IPS-20b (cell line): ENCODE measurements around the gene SLPI.

ENCODE experiments used
- H3K27ac ChIP-seq: one replicate; pipeline ENCODE4 v1.5.1; 2013; ENCODE audit warnings: low read length
- H3K27me3 ChIP-seq: 2 replicates; pipeline ENCODE4 v1.6.1; 2013; ENCODE audit warnings: mild to moderate bottlenecking, low read length, inconsistent platforms; ENCODE audit not compliant: insufficient read depth
- H3K36me3 ChIP-seq: 2 replicates; pipeline ENCODE4 v1.6.1; 2013; ENCODE audit warnings: low read depth, mild to moderate bottlenecking, inconsistent platforms, low read length, moderate library complexity; ENCODE audit not compliant: insufficient read depth
- H3K4me1 ChIP-seq: 2 replicates; pipeline ENCODE4 v1.6.1; 2013; ENCODE audit warnings: mild to moderate bottlenecking, control low read depth, inconsistent platforms, low read length, moderate library complexity; ENCODE audit not compliant: insufficient read depth
- H3K4me3 ChIP-seq: 2 replicates; pipeline ENCODE4 v1.5.1; 2013; ENCODE audit warnings: mild to moderate bottlenecking, low read length, inconsistent platforms
- H3K9ac ChIP-seq: 2 replicates; pipeline ENCODE4 v1.6.1; 2013; ENCODE audit warnings: low read depth, mild to moderate bottlenecking, inconsistent platforms, low read length, moderate library complexity
- H3K9me3 ChIP-seq: 2 replicates; pipeline ENCODE4 v1.6.1; 2013; ENCODE audit warnings: mild to moderate bottlenecking, low read depth, low read length, inconsistent platforms; ENCODE audit not compliant: insufficient read depth

Gene SLPI

GRCh38 chr20:45268531-45268930 is 14.2 kb upstream of the SLPI start:
- Histone ChIP-seq H3K9ac (no peak overlapping the region), H3K4me3 (no peak overlapping the region), H3K36me3 (no peaks in the 10 kb centered on the region), H3K27ac (no peak overlapping the region), H3K4me1 (peaks cover 7% of the 10 kb centered on the region; the same call in 1 of the 2 replicates), H3K9me3 (no peaks in the 10 kb centered on the region), H3K27me3 (no peaks in the 10 kb centered on the region)

- 0 out of 2 replicates have a peak, but pooled peaks cover 5% of the 10 kb centered on the region for H3K4me1 ChIP-seq
- no peak overlapping the region for H3K27ac ChIP-seq
- no peaks in the 10 kb centered on the region for H3K9me3 ChIP-seq
- no peaks in the 10 kb centered on the region for H3K27me3 ChIP-seq
- no peak overlapping the region for H3K4me3 ChIP-seq
- no peaks in the 10 kb centered on the region for H3K36me3 ChIP-seq
- no peak overlapping the region for H3K9ac ChIP-seq
These were observed 12.6 kb upstream of the SLPI start for GRCh38 chr20:45266977-45267376.

GRCh38 chr20:45263556-45264266 is 9.3 kb upstream of the SLPI start:
- Histone ChIP-seq H3K9me3 (no peaks in the 10 kb centered on the region), H3K9ac (no peak overlapping the region), H3K4me1 (peaks cover 3% of the 10 kb centered on the region; the same call in 1 of the 2 replicates), H3K27ac (no peak overlapping the region), H3K27me3 (no peaks in the 10 kb centered on the region), H3K36me3 (no peaks in the 10 kb centered on the region), H3K4me3 (no peak overlapping the region)

DNA sequence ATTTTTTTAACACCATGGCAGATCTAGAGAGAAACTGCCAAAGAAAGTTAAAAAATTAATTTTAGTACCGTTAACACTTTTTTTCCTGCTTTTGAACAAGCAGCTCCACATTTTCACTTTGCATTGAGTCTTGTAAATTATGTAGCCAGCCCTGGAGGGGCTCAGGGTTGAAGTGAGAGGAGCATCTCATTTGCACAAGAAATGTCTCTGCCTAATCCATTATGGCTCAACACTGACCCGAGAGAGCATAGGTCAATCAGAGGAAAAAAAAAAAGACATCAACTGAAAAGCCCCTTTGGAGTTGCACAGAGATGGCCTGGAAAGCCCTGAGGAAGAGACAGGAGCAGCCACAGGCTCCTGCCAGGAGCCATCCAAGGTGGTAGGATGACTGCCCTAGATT is 4.3 kb upstream of the SLPI start:
- Histone ChIP-seq H3K4me1 (peaks cover 6% of the 10 kb centered on the region; the same call in 1 of the 2 replicates), H3K4me3 (no peak overlapping the region), H3K27me3 (no peaks in the 10 kb centered on the region), H3K36me3 (no peaks in the 10 kb centered on the region), H3K9me3 (no peaks in the 10 kb centered on the region), H3K9ac (no peak overlapping the region), H3K27ac (no peak overlapping the region)

DNA sequence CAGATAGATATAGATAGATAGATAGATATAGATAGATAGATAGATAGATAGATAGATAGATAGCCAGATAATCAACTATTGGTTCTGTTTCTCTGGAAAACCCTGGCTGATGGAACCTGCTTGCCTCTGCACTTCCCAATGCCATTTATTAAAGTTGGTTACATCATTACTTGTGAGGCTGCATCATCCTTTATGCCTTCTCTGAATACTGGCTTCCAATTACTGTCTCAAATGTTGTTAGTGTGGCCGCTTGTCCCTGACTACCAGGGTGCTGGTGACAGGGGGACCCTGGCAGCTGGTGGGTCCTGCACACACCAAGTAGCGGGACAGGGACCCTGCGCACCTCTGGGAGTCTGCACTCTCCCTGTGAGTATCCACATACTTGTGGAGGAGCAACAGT is 3.9 kb upstream of the SLPI start:
- Histone ChIP-seq H3K9ac (no peak overlapping the region), H3K4me1 (peaks cover 6% of the 10 kb centered on the region; the same call in 1 of the 2 replicates), H3K36me3 (no peaks in the 10 kb centered on the region), H3K27ac (no peak overlapping the region), H3K27me3 (no peaks in the 10 kb centered on the region), H3K4me3 (no peak overlapping the region), H3K9me3 (no peaks in the 10 kb centered on the region)

GRCh38 chr20:45257711-45258110 is 3.3 kb upstream of the SLPI start:
- H3K36me3 ChIP-seq, result no peaks in the 10 kb centered on the region
- no peaks in the 10 kb centered on the region for H3K27me3 ChIP-seq
- H3K4me3 ChIP-seq, result no peak overlapping the region
- H3K4me1 ChIP-seq, result peaks cover 6% of the 10 kb centered on the region; the same call in 1 of the 2 replicates
- H3K27ac ChIP-seq, result no peak overlapping the region
- H3K9me3 ChIP-seq, result no peaks in the 10 kb centered on the region
- H3K9ac ChIP-seq, result no peak overlapping the region

DNA sequence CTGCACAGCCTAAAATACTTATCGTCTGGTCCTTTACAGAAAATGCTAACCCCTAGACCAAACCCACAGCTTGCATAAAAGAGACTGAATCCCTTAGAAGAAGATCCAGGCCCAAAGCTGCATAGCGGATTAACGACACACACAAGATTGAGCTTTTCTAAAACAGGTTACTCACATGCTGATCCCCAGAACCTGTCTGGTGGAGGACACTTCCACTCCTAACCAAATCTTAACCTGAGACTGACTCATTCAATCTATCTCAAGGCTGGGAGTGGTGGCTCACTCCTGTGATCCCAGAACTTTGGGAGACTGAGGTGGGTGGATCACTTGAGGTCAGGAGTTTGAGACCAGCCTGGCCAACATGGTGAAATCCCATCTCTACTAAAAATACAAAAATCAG is 2.8 kb upstream of the SLPI start:
- no peak overlapping the region for H3K4me3 ChIP-seq
- no peak overlapping the region for H3K27ac ChIP-seq
- no peaks in the 10 kb centered on the region for H3K9me3 ChIP-seq
- H3K4me1 ChIP-seq, result peaks cover 6% of the 10 kb centered on the region; the same call in 1 of the 2 replicates
- no peaks in the 10 kb centered on the region for H3K27me3 ChIP-seq
- H3K36me3 ChIP-seq, result no peaks in the 10 kb centered on the region
- H3K9ac ChIP-seq, result no peak overlapping the region

- no peaks in the 10 kb centered on the region for H3K9me3 ChIP-seq
- H3K4me3 ChIP-seq, result no peak overlapping the region
- no peak overlapping the region for H3K27ac ChIP-seq
These were observed 1.1 kb downstream of the SLPI start for GRCh38 chr20:45253261-45253660.

GRCh38 chr20:45251884-45252560 is 2.3 kb downstream of the SLPI start:
- Histone ChIP-seq H3K9ac (no peak overlapping the region), H3K9me3 (no peaks in the 10 kb centered on the region), H3K27ac (no peak overlapping the region), H3K4me1 (no peaks in the 10 kb centered on the region), H3K4me3 (no peak overlapping the region), H3K36me3 (no peaks in the 10 kb centered on the region), H3K27me3 (0 out of 2 replicates have a peak, but pooled peaks cover 3% of the 10 kb centered on the region)

More at GRCh38 chr20:45253261-45253660, 1.1 kb downstream of the SLPI start:
- H3K36me3 ChIP-seq, result no peaks in the 10 kb centered on the region
- H3K27me3 ChIP-seq, result 0 out of 2 replicates have a peak, but pooled peaks cover 3% of the 10 kb centered on the region
- no peak overlapping the region for H3K9ac ChIP-seq
- H3K4me1 ChIP-seq, result no peaks in the 10 kb centered on the region; the same call in 1 of the 2 replicates

DNA sequence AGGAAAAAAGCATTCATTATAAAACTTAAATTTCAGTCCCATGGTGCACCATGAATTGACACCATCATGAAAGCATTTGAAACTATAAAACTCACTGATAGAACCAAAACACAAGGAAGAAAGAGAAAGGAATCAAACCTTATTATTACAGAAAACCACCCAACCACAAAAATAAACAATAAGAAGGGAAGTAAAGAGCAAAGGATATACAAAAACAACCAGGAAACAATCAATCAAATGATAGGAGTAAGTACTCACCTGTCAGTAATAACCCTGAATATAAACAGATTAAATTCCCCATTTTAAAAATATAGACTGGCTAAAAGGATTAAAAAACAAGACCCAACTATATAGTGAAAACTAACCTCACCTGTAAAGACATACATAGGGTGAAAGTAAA is 5.8 kb downstream of the SLPI start:
- Histone ChIP-seq H3K27me3 (peaks cover 3% of the 10 kb centered on the region; the same call in 1 of the 2 replicates), H3K4me3 (no peak overlapping the region), H3K27ac (no peak overlapping the region), H3K36me3 (no peaks in the 10 kb centered on the region), H3K9me3 (no peaks in the 10 kb centered on the region), H3K4me1 (no peaks in the 10 kb centered on the region), H3K9ac (no peak overlapping the region)

DNA sequence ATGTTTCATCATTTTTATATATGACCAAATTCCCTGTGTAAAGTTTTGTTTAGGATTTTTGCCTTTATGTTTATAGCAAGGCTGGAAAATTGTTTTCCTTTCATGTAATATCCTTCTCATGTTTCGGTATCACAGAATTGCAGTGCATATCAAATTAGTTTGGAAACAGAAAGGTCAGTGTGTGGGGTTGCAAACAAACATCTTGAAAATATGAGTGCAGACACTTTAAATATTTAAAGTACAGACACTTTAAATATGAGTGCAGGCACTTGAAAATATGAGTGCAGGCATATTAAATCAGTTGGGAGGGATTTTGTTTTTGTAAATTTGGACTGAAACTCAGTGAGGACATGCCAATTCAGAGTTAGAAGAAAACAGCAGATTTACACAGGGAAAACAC is 6.5 kb downstream of the SLPI start:
- Histone ChIP-seq H3K4me1 (no peaks in the 10 kb centered on the region), H3K9ac (no peak overlapping the region), H3K36me3 (no peaks in the 10 kb centered on the region), H3K9me3 (no peaks in the 10 kb centered on the region), H3K4me3 (no peak overlapping the region), H3K27me3 (peaks cover 3% of the 10 kb centered on the region; the same call in 1 of the 2 replicates), H3K27ac (no peak overlapping the region)

DNA sequence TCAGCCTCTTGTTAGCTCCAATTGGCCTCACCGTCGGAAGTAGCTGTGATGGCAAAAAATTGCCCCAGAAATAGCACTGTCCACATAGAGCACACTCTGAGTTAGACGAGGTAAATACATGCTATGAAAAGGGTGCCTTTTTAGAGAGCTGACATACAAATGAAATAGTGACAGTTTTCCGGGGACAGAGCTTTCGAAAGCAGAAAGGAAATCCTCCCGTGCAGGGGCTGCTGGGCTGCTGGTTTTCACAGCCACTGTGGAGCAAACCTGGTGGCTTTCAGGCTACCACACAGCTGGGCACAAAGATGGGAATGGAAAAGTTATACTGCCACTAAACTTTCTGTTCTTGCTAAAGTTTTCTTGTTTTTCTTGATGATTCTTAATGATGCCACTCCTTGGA is 8.3 kb downstream of the SLPI start:
- no peaks in the 10 kb centered on the region for H3K36me3 ChIP-seq
- H3K27me3 ChIP-seq, result no peaks in the 10 kb centered on the region; the same call in 1 of the 2 replicates
- H3K9me3 ChIP-seq, result no peaks in the 10 kb centered on the region
- no peak overlapping the region for H3K4me3 ChIP-seq
- no peaks in the 10 kb centered on the region for H3K4me1 ChIP-seq
- H3K9ac ChIP-seq, result no peak overlapping the region
- no peak overlapping the region for H3K27ac ChIP-seq
